GM03348 (cell line): ENCODE measurements around the gene KLK13.

Experiments
- DNase-seq: peaks from one replicate; pipeline ENCODE4 v3.0.0; 2012; ENCODE audit warnings: low spot score

Gene KLK13

DNA sequence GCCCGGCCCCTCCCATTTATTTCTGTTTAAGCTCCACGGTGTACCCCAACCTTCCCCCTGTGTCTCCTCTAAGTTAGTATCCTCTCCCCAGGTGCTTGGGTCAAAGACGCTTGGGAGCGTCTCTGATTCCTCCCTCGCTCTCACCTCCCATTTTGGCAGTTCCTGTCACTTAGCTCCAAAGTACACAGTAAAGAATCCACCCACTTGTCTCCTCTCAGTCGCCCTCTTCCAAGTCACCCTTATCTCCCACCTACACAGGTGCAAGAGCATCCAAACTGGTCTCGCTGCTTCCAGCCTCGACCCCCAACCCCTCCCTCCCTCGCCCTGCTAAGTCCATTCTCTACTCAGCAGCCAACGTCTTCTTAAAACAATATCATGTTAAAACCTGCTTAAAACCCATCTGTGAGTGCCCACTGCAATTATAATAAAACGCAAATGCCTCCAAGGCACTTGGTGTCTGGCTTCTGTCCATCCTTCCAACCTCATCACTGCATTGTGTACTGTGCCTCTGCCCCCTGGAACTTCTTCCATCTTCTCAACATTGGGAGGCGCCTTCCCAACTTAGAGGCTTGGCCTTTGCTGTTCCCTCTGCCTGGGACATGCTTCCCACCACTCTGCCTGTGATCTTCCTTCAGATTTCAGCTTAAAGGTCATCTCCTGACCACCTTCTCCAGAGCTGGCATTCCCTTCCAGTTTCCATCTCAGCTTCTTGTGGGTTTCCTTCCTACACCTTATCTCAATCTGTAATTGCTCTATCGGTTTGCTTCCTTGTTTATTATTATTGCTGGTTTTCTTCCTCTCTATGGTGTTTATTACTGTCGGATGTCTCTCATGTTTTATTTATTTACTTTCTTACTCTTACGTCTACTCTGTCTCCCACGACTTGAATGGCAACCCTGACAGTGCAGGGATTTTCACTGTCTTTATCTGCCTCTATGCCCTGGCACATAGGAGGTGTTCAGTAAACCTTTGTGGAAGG, 27.3 kb upstream of the KLK13 start:
- no peak for DNase-seq

DNA sequence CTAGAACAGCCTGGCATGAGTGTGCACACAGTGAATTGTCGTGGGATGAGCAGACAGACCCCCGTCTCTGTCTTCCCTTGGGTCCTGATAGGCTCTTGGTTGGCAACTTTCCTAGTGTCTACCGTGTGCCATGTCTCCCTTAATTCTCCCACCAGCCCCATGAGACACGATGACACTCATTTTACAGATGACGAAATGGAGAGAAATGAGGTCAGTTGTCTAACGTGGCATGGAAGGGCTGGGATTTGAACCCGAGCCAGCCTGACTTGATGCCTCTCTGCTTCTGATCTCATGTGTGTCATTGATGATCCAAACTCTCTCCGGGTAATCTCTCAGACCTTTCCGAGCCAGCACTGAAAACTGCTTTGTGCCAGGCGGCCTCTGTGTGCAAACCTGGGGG, 26.2 kb upstream of the KLK13 start:
- no peak for DNase-seq

DNA sequence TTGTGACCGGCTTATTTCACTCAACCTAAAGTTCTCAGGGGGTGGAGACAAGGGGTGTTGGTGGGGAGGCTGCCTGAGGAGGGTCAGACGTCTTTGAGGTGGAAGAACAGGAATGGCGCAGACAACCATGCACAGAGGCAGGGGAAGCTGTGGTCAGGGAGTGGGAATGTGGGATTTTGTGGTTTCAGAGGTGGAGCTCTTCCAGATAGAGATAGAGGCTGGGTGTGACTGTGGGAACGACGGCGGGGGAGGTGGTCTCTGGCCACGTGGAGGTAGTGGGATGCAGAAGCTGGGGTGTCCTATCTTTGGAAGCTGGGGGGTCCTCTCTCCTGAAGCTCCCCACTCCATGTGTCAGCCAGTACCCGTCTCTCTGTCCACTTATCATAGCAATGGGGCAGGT, 25.6 kb upstream of the KLK13 start:
- no peak for DNase-seq

DNA sequence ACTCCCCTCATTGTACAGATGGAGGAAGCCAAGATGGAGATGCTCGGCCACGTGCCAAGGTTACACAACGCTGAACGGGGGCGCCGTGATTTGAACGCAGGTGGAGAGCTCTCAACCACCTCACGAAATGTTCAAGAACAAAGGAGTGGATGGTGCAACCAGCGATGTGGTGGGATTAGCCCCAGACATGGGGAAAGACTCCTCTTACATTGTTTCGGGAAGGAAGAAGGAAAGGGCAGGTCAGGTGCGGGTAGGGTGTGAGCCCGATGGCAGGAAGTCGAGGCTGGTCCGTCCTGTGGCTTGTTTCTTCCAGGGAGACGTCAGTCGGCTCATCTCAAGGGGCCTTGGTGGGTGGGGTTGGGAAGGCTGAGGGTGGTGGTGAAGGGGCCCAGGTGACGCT, 24.9 kb upstream of the KLK13 start:
- DNase-seq, result no peak

DNA sequence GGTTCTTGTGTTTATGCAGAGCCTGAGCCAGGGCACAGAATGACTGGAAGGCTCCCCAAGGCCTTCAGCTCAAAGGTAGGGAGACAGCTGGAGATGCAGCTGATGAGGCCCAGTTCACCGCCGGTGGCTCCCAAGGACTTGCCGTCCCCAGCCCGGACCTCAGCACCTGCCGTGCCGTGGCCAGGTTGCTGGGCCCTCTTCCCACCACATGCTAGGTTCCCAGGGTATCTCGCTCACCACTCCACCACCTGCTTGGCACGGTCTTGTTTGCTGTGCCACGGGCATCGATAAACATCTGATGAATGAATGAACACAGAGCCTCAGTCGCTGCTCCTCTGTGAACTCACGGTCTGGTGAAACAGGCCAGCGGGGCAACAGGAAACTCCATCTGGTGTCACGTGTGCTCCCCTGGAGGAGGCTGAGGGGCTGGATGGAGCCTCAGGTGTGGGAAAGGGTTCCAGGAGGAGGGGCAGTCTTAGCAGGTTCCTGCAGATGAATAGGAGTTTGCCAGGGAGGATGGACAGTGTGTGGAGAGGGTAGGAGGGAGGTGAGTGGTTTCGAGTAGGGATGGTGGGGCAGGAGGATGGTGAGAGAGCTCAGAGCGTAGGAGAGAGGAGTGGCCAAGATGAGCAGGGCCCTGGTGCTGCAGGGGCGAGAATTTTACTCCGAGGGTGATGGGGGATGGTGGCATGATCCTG, 21.4 kb upstream of the KLK13 start:
- no peak for DNase-seq

DNA sequence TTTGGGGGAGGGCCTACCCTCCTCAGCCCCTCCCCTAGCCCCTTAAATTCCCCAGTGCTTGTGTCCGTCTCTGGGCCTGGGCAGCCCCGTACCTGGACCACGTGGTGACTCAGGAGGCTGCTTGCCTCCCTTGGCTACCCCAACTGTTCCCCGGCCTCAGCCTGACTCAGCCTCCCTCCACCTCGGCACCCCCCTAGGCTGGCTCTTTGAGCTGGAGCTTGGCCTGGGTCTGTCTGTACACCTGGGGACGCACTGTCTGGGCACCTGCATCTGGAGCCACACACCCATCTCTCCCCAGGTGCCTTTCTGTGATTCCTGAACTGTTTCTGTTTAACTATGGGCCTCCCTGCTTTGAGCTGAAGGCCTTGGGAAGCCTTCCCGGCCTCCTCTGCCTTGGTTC, 19.6 kb upstream of the KLK13 start:
- DNase-seq, result no peak

DNA sequence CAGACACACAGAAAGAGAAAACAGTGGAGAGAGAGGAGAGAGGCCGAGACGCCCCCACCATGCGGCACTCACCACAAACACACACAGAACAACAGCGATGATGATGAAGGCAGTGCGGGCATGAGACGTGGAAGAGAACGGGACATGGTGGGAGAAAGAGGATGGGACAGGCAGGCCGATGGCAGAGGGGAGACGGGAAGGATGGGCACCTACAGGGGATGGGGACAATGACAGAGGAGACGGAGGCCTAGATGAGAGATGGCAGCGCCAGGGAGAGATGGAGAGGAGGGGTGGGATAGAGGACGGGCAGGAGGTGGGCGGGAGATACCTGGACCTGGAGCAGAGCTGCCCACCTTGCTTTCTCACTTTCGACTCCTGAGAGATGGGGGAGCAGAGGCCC, 18.9 kb upstream of the KLK13 start:
- DNase-seq, result no peak

GRCh38 chr19:51083181-51083580, 18.3 kb upstream of the KLK13 start:
- DNase-seq, result no peak

DNA sequence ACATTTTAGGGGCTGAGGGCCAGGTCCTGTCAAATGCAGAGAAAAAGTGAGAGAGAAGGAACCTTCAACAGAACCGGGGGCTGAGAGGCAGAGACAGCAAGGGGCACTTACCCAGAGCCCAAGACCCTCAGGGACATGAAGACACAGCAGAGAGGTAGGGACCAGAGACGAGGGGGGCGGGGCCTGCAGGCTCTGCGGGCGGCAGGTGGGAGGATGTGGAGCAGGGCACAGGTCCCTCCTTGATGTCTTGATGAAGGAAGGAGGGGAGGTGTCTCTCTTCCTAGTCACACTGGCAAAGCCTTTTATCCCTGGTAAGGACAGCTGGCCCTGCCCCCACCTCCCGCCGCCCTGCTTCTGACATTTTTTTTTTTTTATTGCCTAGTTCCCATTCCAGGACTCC, 17.7 kb upstream of the KLK13 start, which contains the start of gene KLK14:
Gene KLK14 (minus strand): TSS at position 277 of the 400 bp plus-strand sequence. CDS start 273 bp downstream, at position 4.
- no peak for DNase-seq

DNA sequence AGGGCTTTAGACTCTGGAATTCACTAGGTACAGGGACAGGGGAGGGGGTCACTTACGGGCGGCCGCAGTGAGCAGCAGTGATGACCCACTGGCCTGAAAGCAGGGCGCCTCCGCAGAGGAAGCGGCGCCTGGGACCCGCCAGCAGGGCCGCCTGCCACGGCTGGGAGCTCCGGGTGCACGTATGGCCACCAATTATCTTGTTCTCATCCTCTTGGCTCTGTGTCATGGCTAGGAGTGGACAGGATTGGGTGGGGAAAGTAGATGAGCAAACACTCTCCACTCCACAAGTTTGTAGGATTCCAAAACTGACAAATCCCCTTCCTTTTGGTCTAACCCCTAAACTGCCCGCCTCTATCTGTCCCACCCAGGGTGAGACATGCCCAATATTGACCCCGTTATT, 16.6 kb upstream of the KLK13 start:
- DNase-seq, result no peak

DNA sequence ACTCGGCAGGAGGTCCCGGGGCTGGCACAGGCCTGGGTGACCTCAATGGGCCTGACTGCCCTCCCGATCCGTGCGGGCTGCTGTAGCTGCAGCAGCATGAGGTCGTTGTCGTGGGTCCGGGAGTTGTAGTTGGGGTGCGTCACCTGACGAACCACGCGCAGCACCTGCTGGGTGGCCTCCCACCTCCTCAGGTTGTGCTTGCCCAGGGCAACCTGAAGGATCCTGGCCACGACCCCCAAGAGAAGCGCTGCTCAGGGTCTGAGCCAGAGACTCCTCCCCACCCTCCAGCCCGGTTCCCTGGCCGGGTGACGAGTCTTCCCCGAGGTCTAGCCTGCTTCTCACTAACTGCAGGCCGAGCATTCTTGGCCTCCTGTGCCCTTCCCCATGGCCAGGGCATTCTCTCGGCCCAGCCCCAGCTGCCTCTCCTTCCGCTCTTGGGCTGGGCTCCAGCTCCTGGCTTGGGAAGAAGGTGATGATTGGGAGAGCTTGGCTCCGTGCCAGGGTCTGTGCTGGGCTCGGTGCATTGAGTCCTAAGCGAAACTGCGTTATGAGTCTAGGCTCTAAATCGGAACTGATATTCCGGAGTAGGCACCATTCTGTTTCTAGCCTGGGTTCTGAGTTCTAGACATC, 14.7 kb upstream of the KLK13 start:
- DNase-seq, result no peak

DNA sequence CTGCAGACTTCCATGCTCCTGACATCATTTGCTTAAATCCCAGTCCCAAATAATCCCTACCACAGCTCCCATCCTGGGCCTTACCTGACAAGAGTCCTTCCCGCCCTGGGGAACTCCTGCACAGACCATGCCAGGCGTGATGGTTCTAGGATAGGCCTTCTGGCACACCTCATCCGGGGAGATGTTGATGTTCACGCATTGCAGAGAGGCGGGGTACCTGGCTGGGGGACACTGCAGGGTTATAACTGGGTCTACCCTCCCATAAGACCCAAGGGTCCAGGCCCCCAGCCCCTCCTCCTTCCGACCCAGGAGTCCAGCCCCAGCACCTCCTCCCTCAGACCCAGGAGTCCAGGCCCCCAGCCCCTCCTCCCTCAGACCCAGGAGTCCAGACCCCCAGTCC, 13.8 kb upstream of the KLK13 start:
- no peak for DNase-seq

DNA sequence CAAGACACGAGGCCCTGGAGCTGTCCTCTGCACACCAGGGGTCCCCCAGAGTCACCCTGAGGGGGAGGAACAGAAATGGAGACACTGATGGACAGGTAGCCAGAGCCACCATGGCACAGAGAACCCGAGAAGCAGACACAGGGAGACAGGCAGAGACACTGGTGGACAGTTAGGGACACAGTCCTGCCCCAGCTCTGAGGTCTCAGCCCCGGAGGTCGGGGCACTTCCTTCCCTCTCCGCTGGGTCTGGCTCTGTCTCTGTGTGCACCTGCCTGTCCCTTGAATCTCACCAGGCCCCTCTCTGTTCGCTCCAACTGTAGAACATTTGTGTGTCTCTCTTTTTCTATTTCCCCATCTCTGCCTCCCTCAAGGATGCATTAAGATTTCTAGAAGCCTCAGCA, 13.2 kb upstream of the KLK13 start:
- no peak for DNase-seq

- no peak for DNase-seq
These were observed 11.8 kb upstream of the KLK13 start for GRCh38 chr19:51076631-51077213.

- no peak for DNase-seq
These were observed 11.1 kb upstream of the KLK13 start for GRCh38 chr19:51075998-51076397.

- no peak for DNase-seq
These were observed 6.2 kb upstream of the KLK13 start for GRCh38 chr19:51071095-51071405.

DNA sequence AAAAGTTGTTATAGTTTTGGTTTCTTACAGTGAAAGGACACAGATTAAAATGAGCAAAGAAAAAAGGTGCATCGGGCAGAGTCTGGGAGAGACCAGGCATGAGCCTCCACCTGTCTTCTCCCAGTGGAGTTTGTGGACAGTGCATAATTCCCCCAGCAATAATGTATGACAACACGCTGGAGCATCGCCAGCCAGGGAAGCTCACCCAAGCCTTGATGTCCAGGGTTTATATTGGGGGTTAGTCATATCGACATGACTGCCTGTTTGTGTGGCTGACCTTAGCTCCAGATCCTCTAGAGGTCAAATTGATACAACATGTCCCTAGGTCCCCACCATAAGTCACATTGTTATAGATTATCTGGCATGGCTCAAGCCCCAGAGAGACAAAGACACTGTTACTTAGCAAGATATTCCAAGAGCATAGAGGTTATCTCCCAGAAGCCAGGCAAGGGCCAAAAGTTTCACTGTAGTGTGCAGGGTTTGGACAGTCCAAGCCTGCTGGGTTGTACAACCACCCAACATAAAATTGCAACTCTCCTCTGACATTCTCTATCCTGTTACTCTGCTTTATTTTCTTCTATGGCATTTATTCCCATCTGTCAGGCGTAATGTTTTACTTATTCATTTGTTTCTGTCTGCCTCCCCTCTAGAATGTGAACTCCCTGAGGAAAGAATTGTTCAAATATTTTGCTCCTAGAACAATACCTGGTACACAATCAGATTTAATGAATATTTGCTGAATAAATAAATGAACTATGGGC, 5.6 kb upstream of the KLK13 start:
- DNase-seq, result no peak

DNA sequence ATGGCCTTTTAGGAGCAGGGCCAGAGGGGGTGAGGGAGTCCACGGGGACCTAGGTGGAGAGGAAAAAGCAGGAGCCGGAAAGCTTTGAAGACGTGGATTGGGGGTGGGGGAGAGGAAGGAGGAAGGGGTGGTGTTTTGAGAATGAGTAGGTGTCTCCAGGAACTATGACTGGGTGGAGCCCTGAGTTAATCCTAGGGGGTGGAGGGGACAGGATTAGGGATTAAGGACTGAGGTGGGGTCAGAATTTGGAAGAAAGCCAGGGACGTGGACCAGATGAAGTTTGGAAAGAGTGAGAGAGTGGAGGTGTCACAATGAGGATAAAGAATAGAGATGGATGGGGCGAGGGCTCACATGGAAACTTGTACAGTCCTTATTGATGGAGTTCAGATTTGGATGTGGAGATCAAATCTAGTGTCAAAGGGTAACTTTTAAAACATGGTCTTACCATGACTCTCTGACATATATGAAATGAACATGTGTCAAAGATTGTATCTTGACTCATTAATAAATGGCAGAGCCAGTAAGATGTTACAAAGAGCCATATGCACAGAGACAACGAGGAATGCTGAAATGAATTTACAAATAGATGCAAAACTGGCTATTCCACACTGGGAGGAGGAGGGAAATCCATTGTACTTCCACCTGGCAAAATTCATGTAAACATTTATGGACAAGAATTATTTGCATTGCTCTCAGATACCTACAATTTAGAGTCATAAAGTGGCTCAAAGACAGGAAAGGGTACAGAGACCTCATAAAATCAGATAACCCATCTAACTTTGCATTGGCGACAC, 1.7 kb upstream of the KLK13 start:
- DNase-seq, result no peak

GRCh38 chr19:51065221-51065960, 499 bp upstream of the KLK13 start:
- DNase-seq, result no peak

DNA sequence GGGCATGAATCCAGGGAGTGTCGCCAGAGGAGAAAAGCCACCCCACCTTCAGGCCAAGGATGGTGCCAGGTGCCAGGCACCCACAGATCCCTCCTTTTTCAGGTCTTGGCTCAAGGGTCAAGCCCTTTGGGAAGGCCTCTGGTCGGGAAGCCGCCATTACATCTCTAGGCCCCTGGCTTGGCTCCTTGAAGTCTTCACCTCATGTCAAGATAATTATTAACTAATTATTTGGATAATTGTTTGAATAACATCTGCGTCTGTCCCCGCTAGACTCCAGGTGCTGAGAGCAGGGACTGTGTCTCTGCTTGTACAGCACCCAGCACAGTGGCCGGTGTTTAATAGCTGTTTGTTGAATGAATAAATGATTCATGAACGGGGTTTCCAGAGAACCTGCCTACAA, 1.2 kb downstream of the KLK13 start:
- DNase-seq, result no peak
